Measurements from ENCODE around the gene KANSL1L. TPM values are rescaled to one million over a fixed set of nuclear protein-coding genes. Genes with fewer than 3 reads are reported as not detected.

KANSL1L gene
- polyA plus RNA-seq, 1 of the 3 experiments (the other 2 are of a cell fraction), result 5.5 TPM

GRCh38 chr2:210113614-210114235 is 57.5 kb downstream of the KANSL1L start:
- H3K27me3 ChIP-seq (ENCODE audit: insufficient read depth), result no peaks in the 10 kb centered on the region
- DNase-seq, result no peak
- no peaks in the 10 kb centered on the region for H3K9me2 ChIP-seq
- ChIA-PET POLR2A (no interaction called here), CTCF (no interaction called here)
- H3K4me3 ChIP-seq (ENCODE audit: low read depth in 2 of 2, low read length in 1 of 2), result no peak overlapping the region
- peaks cover 0 to 11% of the 10 kb centered on the region in 2 experiments for H3K36me3 ChIP-seq (replicated peaks in 1 of 2; ENCODE audit: control insufficient read depth in 1 of 2, insufficient read depth in 2 of 2, low read length in 1 of 2)
- no peak overlapping the region for H3K9ac ChIP-seq
- no peaks in the 10 kb centered on the region for H3K4me1 ChIP-seq (ENCODE audit: control insufficient read depth in 1 of 2, insufficient read depth in 2 of 2, low read depth in 1 of 2, low read length in 1 of 2)
- 75% methylated on average over 3 of the region's 3 CpGs for WGBS (ENCODE audit: low lambda C conversion rate)
- peaks cover 2% of the 10 kb centered on the region; the same call in 1 of the 2 replicates for H3K79me2 ChIP-seq (ENCODE audit: insufficient read depth)
- H4K20me1 ChIP-seq (ENCODE audit: insufficient read depth), result no peaks in the 10 kb centered on the region
- H3K9me3 ChIP-seq, result 0 out of 2 replicates have a peak, but pooled peaks cover 7% of the 10 kb centered on the region
- no peak overlapping the region for H3K27ac ChIP-seq (ENCODE audit: low read depth in 2 of 2, low read length in 1 of 2)
- H3K4me2 ChIP-seq, result no peak overlapping the region
- no peak overlapping the region for H2AFZ ChIP-seq (ENCODE audit: low read depth)
- H3F3A ChIP-seq (replicated peaks; ENCODE audit: insufficient read depth), result no peaks in the 10 kb centered on the region
- TF ChIP-seq USF1 (IDR thresholded peaks at IDR 0.05; ENCODE audit: borderline replicate concordance, low read depth) (no peak), GABPA (IDR thresholded peaks at IDR 0.05; ENCODE audit: low read depth) (no peak), RAD21 (IDR thresholded peaks at IDR 0.05; ENCODE audit: low read length) (no peak), ZBTB33 (IDR thresholded peaks at IDR 0.05; ENCODE audit: borderline replicate concordance, low read depth) (no peak), RXRA (IDR thresholded peaks at IDR 0.05; ENCODE audit: borderline replicate concordance, low read depth) (no peak), NFIC (IDR thresholded peaks at IDR 0.05; ENCODE audit: borderline replicate concordance) (no peak), TCF12 (IDR thresholded peaks at IDR 0.05) (no peak), FOXM1 (IDR thresholded peaks at IDR 0.05; ENCODE audit: low read depth) (no peak), FOXJ3 (CRISPR knock-in tag; IDR thresholded peaks at IDR 0.05) (no peak), JUND (IDR thresholded peaks at IDR 0.05) (no peak), SIN3A (IDR thresholded peaks at IDR 0.05; ENCODE audit: borderline replicate concordance, low read depth, low read length) (no peak), ELF1 (IDR thresholded peaks at IDR 0.05) (no peak), FOSL2 (IDR thresholded peaks at IDR 0.05; ENCODE audit: borderline replicate concordance, low read depth) (no peak), TEAD4 (IDR thresholded peaks at IDR 0.05; ENCODE audit: borderline replicate concordance, insufficient read depth) (no peak), POLR2AphosphoS5 (IDR thresholded peaks at IDR 0.05; ENCODE audit: low read depth, low read length) (no peak)

GRCh38 chr2:210112871-210113270 is 58.3 kb downstream of the KANSL1L start:
- DNase-seq, result no peak
- H3K36me3 ChIP-seq (replicated peaks in 1 of 2; ENCODE audit: control insufficient read depth in 1 of 2, insufficient read depth in 2 of 2, low read length in 1 of 2), result peaks cover 0 to 11% of the 10 kb centered on the region in 2 experiments
- no peak overlapping the region for H3K4me2 ChIP-seq
- H3K4me1 ChIP-seq (ENCODE audit: control insufficient read depth in 1 of 2, insufficient read depth in 2 of 2, low read depth in 1 of 2, low read length in 1 of 2), result no peaks in the 10 kb centered on the region
- H3K9ac ChIP-seq, result no peak overlapping the region
- no peak overlapping the region for H2AFZ ChIP-seq (ENCODE audit: low read depth)
- H3K9me3 ChIP-seq, result 0 out of 2 replicates have a peak, but pooled peaks cover 7% of the 10 kb centered on the region
- H3K79me2 ChIP-seq (ENCODE audit: insufficient read depth), result peaks cover 2% of the 10 kb centered on the region; the same call in 1 of the 2 replicates
- CTCF ChIA-PET, result no interaction called here
- H4K20me1 ChIP-seq (ENCODE audit: insufficient read depth), result no peaks in the 10 kb centered on the region
- H3K27ac ChIP-seq (ENCODE audit: low read depth in 2 of 2, low read length in 1 of 2), result no peak overlapping the region
- POLR2A ChIA-PET, result no interaction called here
- no peak overlapping the region for H3K4me3 ChIP-seq (ENCODE audit: low read depth in 2 of 2, low read length in 1 of 2)
- H3K9me2 ChIP-seq, result no peaks in the 10 kb centered on the region
- no peaks in the 10 kb centered on the region for H3K27me3 ChIP-seq (ENCODE audit: insufficient read depth)
- H3F3A ChIP-seq (replicated peaks; ENCODE audit: insufficient read depth), result no peaks in the 10 kb centered on the region
- TF ChIP-seq CTCF (IDR thresholded peaks at IDR 0.05) (no peak), NRF1 (IDR thresholded peaks at IDR 0.05; ENCODE audit: low read depth, low read length) (no peak), SMC3 (IDR thresholded peaks at IDR 0.05; ENCODE audit: low read depth, low read length) (no peak), EP300 (IDR thresholded peaks at IDR 0.05; ENCODE audit: borderline replicate concordance in 1 of 2, low read depth in 1 of 2, low read length in 1 of 2) (no peak), JUND (IDR thresholded peaks at IDR 0.05) (no peak), MXI1 (IDR thresholded peaks at IDR 0.05; ENCODE audit: low read depth, low read length) (no peak), REST (IDR thresholded peaks at IDR 0.05; ENCODE audit: low read depth, low read length) (no peak), ELF1 (IDR thresholded peaks at IDR 0.05) (no peak), RCOR1 (IDR thresholded peaks at IDR 0.05; ENCODE audit: low read length) (no peak), YY1 (IDR thresholded peaks at IDR 0.05; ENCODE audit: low read depth) (no peak)
